ENCODE measurements around the gene PUS1. TPM values are rescaled to one million over a fixed set of nuclear protein-coding genes. Genes with fewer than 3 reads are reported as not detected.

The PUS1 gene
- total and polyA plus RNA-seq, 2 of the 4 experiments (the other 2 are of a cell fraction), result 14.0 to 36.7 TPM

- Histone ChIP-seq H2BK20ac (ENCODE audit: low read depth, low read length) (no peak overlapping the region), H2BK5ac (ENCODE audit: low read depth, low read length, poor library complexity, severe bottlenecking) (no peak overlapping the region), H2AK5ac (ENCODE audit: low read depth, low read length) (no peak overlapping the region), H2BK120ac (ENCODE audit: low read depth, low read length) (no peak overlapping the region), H3K4me2 (ENCODE audit: low read depth, low read length) (no peak overlapping the region), H3K9me1 (ENCODE audit: insufficient read depth, low read length) (peaks cover 7% of the 10 kb centered on the region), H4K91ac (ENCODE audit: insufficient read depth, low read depth, low read length) (no peak overlapping the region), H2AK9ac (replicated peaks; ENCODE audit: low read depth, low read length, poor library complexity) (no peak overlapping the region), H3K9me3 (ENCODE audit: control insufficient read depth, insufficient read depth, low read length) (no peaks in the 10 kb centered on the region), H2BK15ac (ENCODE audit: low read depth, low read length) (no peak overlapping the region), H2AFZ (replicated peaks; ENCODE audit: low read length, poor library complexity) (no peak overlapping the region), H3K56ac (ENCODE audit: extremely low read depth, insufficient read depth, low read length) (no peak overlapping the region), H3K23ac (ENCODE audit: low read depth, low read length) (no peak overlapping the region), H4K5ac (ENCODE audit: low read depth, low read length) (no peak overlapping the region), H3K18ac (ENCODE audit: low read depth, low read length) (no peak overlapping the region), H3K14ac (replicated peaks; ENCODE audit: low read depth, low read length) (no peak overlapping the region), H3K79me1 (ENCODE audit: low read depth in 1 of 2, low read length in 2 of 2) (peaks cover 33 to 51% of the 10 kb centered on the region in 2 experiments), H4K8ac (ENCODE audit: low read depth in 2 of 2, low read length in 2 of 2) (no peak overlapping the region), H3K4ac (ENCODE audit: low read depth, low read length) (no peak overlapping the region), H3K27ac (ENCODE audit: insufficient read depth, low read length) (no peak overlapping the region), H3K27me3 (ENCODE audit: control insufficient read depth, insufficient read depth, low read length) (no peaks in the 10 kb centered on the region), H3K36me3 (ENCODE audit: control insufficient read depth, insufficient read depth, low read length) (no peaks in the 10 kb centered on the region), H3K4me1 (ENCODE audit: control insufficient read depth, insufficient read depth, low read length) (peaks cover under 1% of the 10 kb centered on the region), H3K4me3 (ENCODE audit: insufficient read depth, low read depth, low read length) (no peak overlapping the region), H3K9ac (ENCODE audit: low read depth, low read length) (no peak overlapping the region), H4K20me1 (ENCODE audit: insufficient read depth, low read length) (peaks cover 19% of the 10 kb centered on the region)
- in situ Hi-C loops (cut with MboI; ENCODE audit: low sequenced_read_pairs), result no loop called here
- intact Hi-C loops (cut with micrococcal nuclease), result no loop called here
- DNase-seq, result no peak
- no CpG with 5 or more reads among the region's 1 CpG for WGBS, 2 experiments (ENCODE audit: extremely low coverage in 2 of 2, insufficient read length in 1 of 2)
- dilution Hi-C loops (cut with HindIII; ENCODE audit: low sequenced_read_pairs, unreplicated experiment), result no loop called here
- TF ChIP-seq FOS (IDR thresholded peaks at IDR 0.05; ENCODE audit: low read depth, low read length) (no peak), SMC3 (IDR thresholded peaks at IDR 0.05; ENCODE audit: low read depth, low read length) (no peak), CEBPB (IDR thresholded peaks at IDR 0.05; ENCODE audit: low read depth, low read length) (no peak), USF2 (IDR thresholded peaks at IDR 0.05; ENCODE audit: low read depth, low read length) (no peak), RAD21 (IDR thresholded peaks at IDR 0.05; ENCODE audit: low read length) (no peak), BHLHE40 (IDR thresholded peaks at IDR 0.05; ENCODE audit: low read depth, low read length) (no peak), MAZ (IDR thresholded peaks at IDR 0.05; ENCODE audit: borderline replicate concordance, low read depth, low read length) (no peak), RFX5 (IDR thresholded peaks at IDR 0.05; ENCODE audit: low read depth, low read length) (no peak), RCOR1 (IDR thresholded peaks at IDR 0.05; ENCODE audit: insufficient replicate concordance, low read length) (no peak), NFE2L2 (IDR thresholded peaks at IDR 0.05; ENCODE audit: low read depth, low read length) (no peak), CTCF (conservative IDR thresholded peaks at IDR 0.05; ENCODE audit: low read depth, low read length) (no peak), POLR2A (IDR thresholded peaks at IDR 0.05; ENCODE audit: low read depth, low read length) (no peak), ELK1 (IDR thresholded peaks at IDR 0.05; ENCODE audit: borderline replicate concordance, low read depth, low read length) (no peak), MAFK (IDR thresholded peaks at IDR 0.05; ENCODE audit: low read depth, low read length) (no peak), MXI1 (IDR thresholded peaks at IDR 0.05; ENCODE audit: borderline replicate concordance, low read depth, low read length) (no peak), CHD1 (IDR thresholded peaks at IDR 0.05; ENCODE audit: low read depth, low read length) (no peak)
- no TSS peak for BruUV-seq (replicated peaks)
- ChIA-PET POLR2A (ENCODE audit: unreplicated experiment) (no interaction called here), CTCF (no interaction called here)
- no peak; the same call in 1 of the 2 replicates for ATAC-seq (ENCODE audit: low read depth)
These were observed 42.1 kb downstream of the PUS1 start for GRCh38 chr12:131971226-131971625.

Measured in IMR-90 (cell line).